C4-2B (cell line): ENCODE data around the gene TEX9.

Experiments used
- CTCF ChIP-seq: fragments of 450-650 bp; conservative IDR thresholded peaks from 2 replicates; pipeline ENCODE4 v1.5.1; 2017; ENCODE audit warnings: mild to moderate bottlenecking
- ZFX ChIP-seq: fragments of 450-650 bp; IDR thresholded peaks from 2 replicates; pipeline ENCODE4 v1.6.1; 2017

GRCh38 chr15:56425276-56425675 is 60.0 kb downstream of the TEX9 start:
- TF ChIP-seq CTCF (no peak), ZFX (no peak)
